NCI-H2107 (cell line): ENCODE results near the gene ZDHHC11.
"Not testable (repeated sequence)": the region's sequence is repeated elsewhere in the genome, so short reads cannot be mapped to it uniquely, and the experiment has no call there.

Source experiments
- DNase-seq: peaks from one replicate; lab custom pipeline; 2025; lab: John Stamatoyannopoulos, UW

ZDHHC11 gene

GRCh38 chr5:775961-776861, 74.6 kb downstream of the ZDHHC11 start:
- no peak for DNase-seq

GRCh38 chr5:775595-775960, 75.2 kb downstream of the ZDHHC11 start:
- DNase-seq: not testable (repeated sequence)

- DNase-seq: not testable (repeated sequence)
Measured at GRCh38 chr5:774854-775505, 75.8 kb downstream of the ZDHHC11 start.

GRCh38 chr5:774304-774703, 76.5 kb downstream of the ZDHHC11 start:
- DNase-seq: not testable (repeated sequence)

- DNase-seq: no peak
Measured at GRCh38 chr5:773517-774264, 77.1 kb downstream of the ZDHHC11 start.

GRCh38 chr5:772931-773330, 77.9 kb downstream of the ZDHHC11 start:
- not testable (repeated sequence) for DNase-seq

- DNase-seq: not testable (repeated sequence)
Measured at GRCh38 chr5:772547-772890, 78.3 kb downstream of the ZDHHC11 start.

GRCh38 chr5:771841-772546, 78.8 kb downstream of the ZDHHC11 start:
- DNase-seq: not testable (repeated sequence)

- not testable (repeated sequence) for DNase-seq
Measured at GRCh38 chr5:771087-771781, 79.6 kb downstream of the ZDHHC11 start.

- DNase-seq: not testable (repeated sequence)
Measured at GRCh38 chr5:770585-770984, 80.2 kb downstream of the ZDHHC11 start.

- not testable (repeated sequence) for DNase-seq
Measured at GRCh38 chr5:769485-770145, 81.2 kb downstream of the ZDHHC11 start.

- no peak for DNase-seq
Measured at GRCh38 chr5:766666-767431, 83.9 kb downstream of the ZDHHC11 start.

GRCh38 chr5:765948-766631, 84.7 kb downstream of the ZDHHC11 start:
- no peak for DNase-seq

- no peak for DNase-seq
Measured at GRCh38 chr5:763998-764781, 86.6 kb downstream of the ZDHHC11 start.

- DNase-seq: no peak
Measured at GRCh38 chr5:763397-763796, 87.4 kb downstream of the ZDHHC11 start.

GRCh38 chr5:762996-763395, 87.8 kb downstream of the ZDHHC11 start:
- not testable (repeated sequence) for DNase-seq

GRCh38 chr5:761854-762710, 88.7 kb downstream of the ZDHHC11 start:
- no peak for DNase-seq
